Endothelial cell of umbilical vein (primary cell): ENCODE data around the gene FAM81A.

Experiments
- CTCF ChIP-seq, 2 donors: IDR thresholded peaks; 1 replicate in 1 of 2; 2 replicates in 1 of 2; pipeline ENCODE4 v1.5.1; 2011; ENCODE audit warnings: low read length in 2 of 2, mild to moderate bottlenecking in 2 of 2, moderate library complexity in 2 of 2, control low read depth in 1 of 2, inconsistent platforms in 1 of 2, low read depth in 1 of 2; ENCODE audit not compliant: insufficient read depth in 1 of 2; ENCODE audit errors: extremely low read depth in 1 of 2
- EZH2 ChIP-seq: IDR thresholded peaks from 2 replicates; pipeline ENCODE4 v1.6.1; 2012; ENCODE audit warnings: borderline replicate concordance, low read depth, mild to moderate bottlenecking, moderate library complexity, low read length, inconsistent platforms; ENCODE audit not compliant: severe bottlenecking

- no peak for TF ChIP-seq CTCF (IDR thresholded peaks at IDR 0.05; ENCODE audit: extremely low read depth in 1 of 2, insufficient read depth in 1 of 2, low read depth in 1 of 2, low read length in 2 of 2)
- TF ChIP-seq EZH2: no peak
Measured at GRCh38 chr15:59416816-59417215, 21.2 kb upstream of the FAM81A start.
